ENCODE measurements around the gene DNAJB9. TPM values are rescaled to one million over a fixed set of nuclear protein-coding genes. Genes with fewer than 3 reads are reported as not detected.

DNAJB9 gene
- total and polyA plus RNA-seq, 2 of the 13 experiments (the other 11 are each of a cell fraction or from before 2014, with no cell fraction given), result 8.6 to 16.4 TPM

DNA sequence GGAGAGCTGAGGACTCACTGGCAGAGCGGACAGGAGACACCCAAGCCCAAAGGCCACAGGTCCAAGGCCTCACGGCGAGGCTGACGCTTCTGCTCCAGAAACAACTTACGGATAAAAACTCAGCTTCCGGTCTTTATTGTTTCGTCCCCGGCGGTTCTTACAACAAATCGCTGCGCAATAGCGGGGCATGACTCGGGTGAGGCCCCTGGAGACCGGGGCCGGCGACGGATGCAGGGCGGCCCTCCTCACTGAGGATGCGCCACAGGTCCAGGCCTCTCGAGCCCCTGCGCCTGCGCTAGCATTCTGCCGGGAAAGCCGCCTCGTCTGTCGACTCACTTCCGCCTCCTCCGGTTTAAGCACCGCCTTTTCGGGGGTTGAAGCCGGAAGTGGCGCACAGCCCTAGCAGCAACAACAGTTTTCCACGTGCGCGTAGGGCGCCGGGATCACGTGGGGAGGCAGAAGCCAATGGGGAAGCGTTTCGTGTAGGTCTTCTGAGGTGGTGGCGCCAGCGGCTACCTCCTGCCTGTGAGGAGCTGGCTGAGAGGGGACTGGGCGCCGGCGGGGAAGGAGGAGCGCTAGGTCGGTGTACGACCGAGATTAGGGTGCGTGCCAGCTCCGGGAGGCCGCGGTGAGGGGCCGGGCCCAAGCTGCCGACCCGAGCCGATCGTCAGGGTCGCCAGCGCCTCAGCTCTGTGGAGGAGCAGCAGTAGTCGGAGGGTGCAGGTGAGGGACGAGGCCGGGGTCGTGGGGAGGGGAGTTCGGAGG, at the start of gene DNAJB9, which contains the start of gene THAP5 (continued):
- TF ChIP-seq, protein P1, sequence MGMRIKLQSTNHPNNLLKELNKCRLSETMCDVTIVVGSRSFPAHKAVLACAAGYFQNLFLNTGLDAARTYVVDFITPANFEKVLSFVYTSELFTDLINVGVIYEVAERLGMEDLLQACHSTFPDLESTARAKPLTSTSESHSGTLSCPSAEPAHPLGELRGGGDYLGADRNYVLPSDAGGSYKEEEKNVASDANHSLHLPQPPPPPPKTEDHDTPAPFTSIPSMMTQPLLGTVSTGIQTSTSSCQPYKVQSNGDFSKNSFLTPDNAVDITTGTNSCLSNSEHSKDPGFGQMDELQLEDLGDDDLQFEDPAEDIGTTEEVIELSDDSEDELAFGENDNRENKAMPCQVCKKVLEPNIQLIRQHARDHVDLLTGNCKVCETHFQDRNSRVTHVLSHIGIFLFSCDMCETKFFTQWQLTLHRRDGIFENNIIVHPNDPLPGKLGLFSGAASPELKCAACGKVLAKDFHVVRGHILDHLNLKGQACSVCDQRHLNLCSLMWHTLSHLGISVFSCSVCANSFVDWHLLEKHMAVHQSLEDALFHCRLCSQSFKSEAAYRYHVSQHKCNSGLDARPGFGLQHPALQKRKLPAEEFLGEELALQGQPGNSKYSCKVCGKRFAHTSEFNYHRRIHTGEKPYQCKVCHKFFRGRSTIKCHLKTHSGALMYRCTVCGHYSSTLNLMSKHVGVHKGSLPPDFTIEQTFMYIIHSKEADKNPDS (CRISPR knock-in tag; IDR thresholded peaks at IDR 0.05), result no peak
- TF ChIP-seq ZNF317 (CRISPR knock-in tag; IDR thresholded peaks at IDR 0.05) (peak; percentile 61; the same call in 1 of the 2 replicates), STAG1 (CRISPR knock-in tag; IDR thresholded peaks at IDR 0.05) (no peak), NRL (CRISPR knock-in tag; IDR thresholded peaks at IDR 0.05; ENCODE audit: borderline replicate concordance) (peak; percentile 78), ZNF83 (CRISPR knock-in tag; IDR thresholded peaks at IDR 0.05; ENCODE audit: borderline replicate concordance) (no peak), ZBTB21 (CRISPR knock-in tag; IDR thresholded peaks at IDR 0.05) (no peak; the same call in 1 of the 2 replicates), SOX13 (IDR thresholded peaks at IDR 0.05) (no peak), SOX13 (CRISPR knock-in tag; conservative IDR thresholded peaks at IDR 0.05 in 1 of 2, IDR thresholded peaks at IDR 0.05 in 1 of 2) (no peak), RFXAP (CRISPR knock-in tag; IDR thresholded peaks at IDR 0.05; ENCODE audit: borderline replicate concordance) (peak; percentile 69), KDM3A (CRISPR knock-in tag; IDR thresholded peaks at IDR 0.05; ENCODE audit: low read depth) (0 out of 2 replicates have a peak, but pooled peaks have one; percentile 78), AGO1 (IDR thresholded peaks at IDR 0.05; ENCODE audit: low read depth, low read length, poor library complexity, severe bottlenecking) (no peak), ZFP37 (CRISPR knock-in tag; IDR thresholded peaks at IDR 0.05; ENCODE audit: borderline replicate concordance) (peak; percentile 89), ZNF790 (CRISPR knock-in tag; IDR thresholded peaks at IDR 0.05; ENCODE audit: borderline replicate concordance) (peak; percentile 73; the same call in 1 of the 2 replicates), ZNF260 (CRISPR knock-in tag; IDR thresholded peaks at IDR 0.05; ENCODE audit: borderline replicate concordance, low read depth) (no peak), DNMT1 (CRISPR knock-in tag; IDR thresholded peaks at IDR 0.05) (no peak), REXO4 (CRISPR knock-in tag; IDR thresholded peaks at IDR 0.05; ENCODE audit: borderline replicate concordance) (no peak; the same call in 1 of the 2 replicates)
- TF ChIP-seq, protein P2, sequence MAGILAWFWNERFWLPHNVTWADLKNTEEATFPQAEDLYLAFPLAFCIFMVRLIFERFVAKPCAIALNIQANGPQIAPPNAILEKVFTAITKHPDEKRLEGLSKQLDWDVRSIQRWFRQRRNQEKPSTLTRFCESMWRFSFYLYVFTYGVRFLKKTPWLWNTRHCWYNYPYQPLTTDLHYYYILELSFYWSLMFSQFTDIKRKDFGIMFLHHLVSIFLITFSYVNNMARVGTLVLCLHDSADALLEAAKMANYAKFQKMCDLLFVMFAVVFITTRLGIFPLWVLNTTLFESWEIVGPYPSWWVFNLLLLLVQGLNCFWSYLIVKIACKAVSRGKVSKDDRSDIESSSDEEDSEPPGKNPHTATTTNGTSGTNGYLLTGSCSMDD (CRISPR knock-in tag; IDR thresholded peaks at IDR 0.05), result no peak
- TF ChIP-seq, protein P3, sequence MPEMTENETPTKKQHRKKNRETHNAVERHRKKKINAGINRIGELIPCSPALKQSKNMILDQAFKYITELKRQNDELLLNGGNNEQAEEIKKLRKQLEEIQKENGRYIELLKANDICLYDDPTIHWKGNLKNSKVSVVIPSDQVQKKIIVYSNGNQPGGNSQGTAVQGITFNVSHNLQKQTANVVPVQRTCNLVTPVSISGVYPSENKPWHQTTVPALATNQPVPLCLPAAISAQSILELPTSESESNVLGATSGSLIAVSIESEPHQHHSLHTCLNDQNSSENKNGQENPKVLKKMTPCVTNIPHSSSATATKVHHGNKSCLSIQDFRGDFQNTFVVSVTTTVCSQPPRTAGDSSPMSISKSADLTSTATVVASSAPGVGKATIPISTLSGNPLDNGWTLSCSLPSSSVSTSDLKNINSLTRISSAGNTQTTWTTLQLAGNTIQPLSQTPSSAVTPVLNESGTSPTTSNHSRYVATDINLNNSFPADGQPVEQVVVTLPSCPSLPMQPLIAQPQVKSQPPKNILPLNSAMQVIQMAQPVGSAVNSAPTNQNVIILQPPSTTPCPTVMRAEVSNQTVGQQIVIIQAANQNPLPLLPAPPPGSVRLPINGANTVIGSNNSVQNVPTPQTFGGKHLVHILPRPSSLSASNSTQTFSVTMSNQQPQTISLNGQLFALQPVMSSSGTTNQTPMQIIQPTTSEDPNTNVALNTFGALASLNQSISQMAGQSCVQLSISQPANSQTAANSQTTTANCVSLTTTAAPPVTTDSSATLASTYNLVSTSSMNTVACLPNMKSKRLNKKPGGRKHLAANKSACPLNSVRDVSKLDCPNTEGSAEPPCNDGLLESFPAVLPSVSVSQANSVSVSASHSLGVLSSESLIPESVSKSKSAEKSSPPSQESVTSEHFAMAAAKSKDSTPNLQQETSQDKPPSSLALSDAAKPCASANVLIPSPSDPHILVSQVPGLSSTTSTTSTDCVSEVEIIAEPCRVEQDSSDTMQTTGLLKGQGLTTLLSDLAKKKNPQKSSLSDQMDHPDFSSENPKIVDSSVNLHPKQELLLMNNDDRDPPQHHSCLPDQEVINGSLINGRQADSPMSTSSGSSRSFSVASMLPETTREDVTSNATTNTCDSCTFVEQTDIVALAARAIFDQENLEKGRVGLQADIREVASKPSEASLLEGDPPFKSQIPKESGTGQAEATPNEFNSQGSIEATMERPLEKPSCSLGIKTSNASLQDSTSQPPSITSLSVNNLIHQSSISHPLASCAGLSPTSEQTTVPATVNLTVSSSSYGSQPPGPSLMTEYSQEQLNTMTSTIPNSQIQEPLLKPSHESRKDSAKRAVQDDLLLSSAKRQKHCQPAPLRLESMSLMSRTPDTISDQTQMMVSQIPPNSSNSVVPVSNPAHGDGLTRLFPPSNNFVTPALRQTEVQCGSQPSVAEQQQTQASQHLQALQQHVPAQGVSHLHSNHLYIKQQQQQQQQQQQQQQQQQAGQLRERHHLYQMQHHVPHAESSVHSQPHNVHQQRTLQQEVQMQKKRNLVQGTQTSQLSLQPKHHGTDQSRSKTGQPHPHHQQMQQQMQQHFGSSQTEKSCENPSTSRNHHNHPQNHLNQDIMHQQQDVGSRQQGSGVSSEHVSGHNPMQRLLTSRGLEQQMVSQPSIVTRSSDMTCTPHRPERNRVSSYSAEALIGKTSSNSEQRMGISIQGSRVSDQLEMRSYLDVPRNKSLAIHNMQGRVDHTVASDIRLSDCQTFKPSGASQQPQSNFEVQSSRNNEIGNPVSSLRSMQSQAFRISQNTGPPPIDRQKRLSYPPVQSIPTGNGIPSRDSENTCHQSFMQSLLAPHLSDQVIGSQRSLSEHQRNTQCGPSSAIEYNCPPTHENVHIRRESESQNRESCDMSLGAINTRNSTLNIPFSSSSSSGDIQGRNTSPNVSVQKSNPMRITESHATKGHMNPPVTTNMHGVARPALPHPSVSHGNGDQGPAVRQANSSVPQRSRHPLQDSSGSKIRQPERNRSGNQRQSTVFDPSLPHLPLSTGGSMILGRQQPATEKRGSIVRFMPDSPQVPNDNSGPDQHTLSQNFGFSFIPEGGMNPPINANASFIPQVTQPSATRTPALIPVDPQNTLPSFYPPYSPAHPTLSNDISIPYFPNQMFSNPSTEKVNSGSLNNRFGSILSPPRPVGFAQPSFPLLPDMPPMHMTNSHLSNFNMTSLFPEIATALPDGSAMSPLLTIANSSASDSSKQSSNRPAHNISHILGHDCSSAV (CRISPR knock-in tag; IDR thresholded peaks at IDR 0.05; ENCODE audit: borderline replicate concordance), result peak; percentile 94; the same call in 1 of the 2 replicates
